Anterior cingulate cortex (tissue), 58 donors: ENCODE measurements around the gene RHOBTB1.

Experiments used
- DNase-seq, 58 donors: peaks; one replicate each; lab custom pipeline; 2025; lab: John Stamatoyannopoulos, UW

Gene RHOBTB1

DNA sequence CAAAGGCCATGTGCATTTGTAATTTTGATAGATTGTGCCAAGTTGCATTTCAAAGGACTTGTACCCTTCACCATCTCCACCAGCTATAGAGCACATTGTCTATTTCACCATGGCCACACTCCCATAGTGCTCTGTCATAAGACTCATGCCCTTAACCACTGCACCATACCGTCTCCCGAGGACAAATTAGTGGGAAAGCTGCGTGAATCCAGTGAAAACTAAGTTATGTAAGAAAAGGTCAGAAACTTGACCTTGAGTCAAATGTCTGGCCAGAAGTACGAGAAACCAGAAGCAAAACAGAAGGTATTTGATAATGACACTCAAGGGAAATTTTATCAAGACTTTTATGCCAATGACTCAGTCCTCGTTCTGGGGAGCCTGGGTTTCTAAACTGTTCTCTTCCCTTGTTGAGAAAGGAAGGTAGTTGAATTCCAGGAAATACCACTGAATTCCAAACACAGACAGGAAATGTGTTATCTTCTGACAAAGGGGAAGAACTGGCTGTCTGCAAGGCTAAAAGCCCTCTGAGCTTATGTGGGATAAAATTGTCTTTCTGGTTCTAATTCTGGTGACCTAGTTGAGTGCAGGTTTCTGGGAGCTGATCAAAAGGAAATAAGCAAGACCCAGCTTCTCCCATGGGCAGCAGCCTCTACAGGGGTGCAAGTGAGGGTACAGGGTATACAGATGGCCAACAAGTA lies 116.0 kb downstream of the RHOBTB1 start:
- DNase-seq, result no peak

DNA sequence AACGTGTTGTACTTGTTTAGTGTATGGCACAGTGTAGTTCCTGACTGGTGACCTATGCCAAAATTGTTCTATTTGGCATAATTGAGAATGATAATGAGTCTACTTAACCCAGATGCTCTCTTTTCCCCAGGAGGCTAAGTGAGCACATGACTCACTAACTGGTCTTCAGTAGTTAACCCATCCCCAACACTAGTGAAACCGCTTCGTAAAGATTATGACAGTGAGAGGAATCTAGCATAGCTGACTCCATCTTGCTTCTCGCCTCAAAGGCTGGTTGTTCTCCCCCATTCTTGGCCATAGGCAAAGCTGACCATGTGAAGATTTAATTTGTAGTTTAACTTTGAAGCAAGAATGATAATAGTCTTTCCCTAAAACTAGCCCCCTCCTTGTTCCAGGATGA lies 118.5 kb downstream of the RHOBTB1 start:
- DNase-seq, result no peak

DNA sequence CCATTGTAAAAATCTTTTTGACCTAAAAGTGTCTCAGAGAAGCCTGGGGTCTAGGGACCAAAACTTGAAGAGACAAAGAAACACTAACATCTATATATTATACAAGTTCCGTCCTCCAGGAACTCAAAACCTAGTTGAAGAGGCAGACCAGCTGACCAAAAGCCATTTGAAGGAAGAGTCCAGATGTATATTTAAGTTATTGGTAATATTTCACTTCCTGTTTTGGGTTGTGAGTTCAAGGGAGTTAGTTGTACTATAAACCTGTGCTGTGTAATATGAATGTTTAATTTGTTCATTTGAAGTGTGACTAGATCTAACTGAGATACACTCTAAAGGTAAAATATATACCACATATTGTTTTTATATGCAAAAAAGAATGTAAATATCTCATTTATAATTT lies 120.7 kb downstream of the RHOBTB1 start:
- no peak for DNase-seq

DNA sequence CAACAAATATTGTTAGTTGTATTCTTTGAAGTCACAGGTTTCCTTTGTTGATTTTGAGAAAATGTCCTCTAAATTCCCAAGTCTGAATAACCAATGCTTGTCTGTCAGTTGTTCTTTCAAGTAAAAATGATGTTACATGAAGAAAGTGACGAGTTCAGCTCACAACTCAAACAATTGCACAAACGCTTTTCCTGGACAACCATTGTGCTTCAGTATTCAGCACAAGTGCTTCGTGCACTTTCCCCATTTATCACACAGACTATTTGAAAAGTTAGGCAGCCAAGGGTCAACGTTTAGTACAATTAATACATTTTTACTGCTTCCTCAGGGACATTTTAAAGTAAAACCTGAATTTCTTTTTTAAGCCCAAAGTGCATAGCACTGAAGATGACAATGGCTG lies 121.2 kb downstream of the RHOBTB1 start:
- DNase-seq, result no peak

DNA sequence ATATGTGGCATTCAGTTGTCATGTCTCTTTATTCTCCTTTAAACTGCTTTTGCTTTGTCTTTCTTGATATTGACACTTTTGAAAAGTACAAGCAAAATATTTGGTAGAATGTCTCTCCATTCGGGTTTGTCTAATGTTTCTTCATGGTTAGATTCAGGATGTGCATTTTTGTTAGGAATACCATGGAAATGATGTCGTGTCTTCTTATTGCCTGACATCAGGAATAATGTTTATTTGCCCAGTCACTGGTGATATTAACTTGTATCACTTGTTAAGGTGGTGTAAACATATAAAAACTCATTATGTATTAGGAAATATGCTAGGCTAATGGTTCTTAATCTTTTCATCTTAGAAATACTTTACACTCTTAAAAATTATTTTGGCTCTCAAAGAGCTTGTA lies 122.3 kb downstream of the RHOBTB1 start:
- no peak for DNase-seq

DNA sequence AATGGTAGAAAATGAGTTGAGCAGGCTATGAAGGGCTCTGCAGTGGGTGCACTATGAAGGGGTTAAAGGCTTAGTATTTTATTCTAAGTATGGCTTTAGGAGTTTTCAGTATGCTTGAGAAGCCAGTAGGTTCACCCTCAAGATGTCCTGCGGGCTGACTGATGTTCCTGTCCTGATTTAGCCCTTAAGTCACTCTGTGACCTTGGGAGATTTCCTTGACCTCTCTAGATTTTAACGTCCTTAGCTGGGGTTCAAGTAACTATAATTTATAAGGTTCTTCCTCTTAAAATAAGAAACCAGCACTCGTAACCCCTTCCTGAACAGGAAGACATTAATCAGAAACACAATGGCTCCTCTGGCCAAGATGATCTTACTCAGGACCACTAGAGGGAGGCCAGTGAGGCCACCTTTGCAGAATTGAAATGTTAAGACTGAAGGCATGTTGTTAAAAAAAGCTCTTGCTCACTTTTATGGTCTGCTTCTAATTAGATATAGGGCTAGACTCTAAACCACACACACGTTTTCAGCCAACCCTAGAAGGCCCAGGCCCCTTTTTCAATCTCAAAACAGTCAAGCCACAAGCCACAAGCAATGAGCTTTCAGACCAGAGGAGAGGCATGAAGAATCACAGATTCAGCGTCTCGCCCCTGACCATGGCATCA lies 123.8 kb downstream of the RHOBTB1 start:
- DNase-seq, result no peak
